GM23338 (cell line): ENCODE data around the gene TNNI3K. TPM values are rescaled to one million over a fixed set of nuclear protein-coding genes. Genes with fewer than 3 reads are reported as not detected.

Experiments
- ATAC-seq: fragments of 200-7000 bp; cut with Tn5 transposase; 3 replicates; pipeline ENCODE4 v1.9.1; 2020
- DNase-seq: peaks from one replicate; pipeline ENCODE4 v3.0.0-alpha.2; 2015; ENCODE audit warnings: low spot score
- H2AFZ ChIP-seq: fragments of 200-600 bp; sonication (generic); 2 replicates; pipeline ENCODE4 v1.8.0; 2016; ENCODE audit warnings: antibody characterized with exemption, mild to moderate bottlenecking, moderate library complexity
- H3F3A ChIP-seq: fragments of 200-600 bp; sonication (generic); replicated peaks from 2 replicates; pipeline ENCODE4 v1.8.0; 2017; ENCODE audit warnings: antibody characterized with exemption, mixed run types, low read depth
- H3K27ac ChIP-seq: fragments of 200-600 bp; sonication (generic); 2 replicates; pipeline ENCODE4 v1.6.1; 2016; ENCODE audit warnings: low read depth
- H3K27me3 ChIP-seq: fragments of 200-600 bp; sonication (generic); 2 replicates; pipeline ENCODE4 v1.8.0; 2016; ENCODE audit warnings: mild to moderate bottlenecking, mixed run types, moderate library complexity; ENCODE audit not compliant: insufficient read depth
- H3K36me3 ChIP-seq: fragments of 200-600 bp; sonication (generic); 2 replicates; pipeline ENCODE4 v1.8.0; 2016; ENCODE audit warnings: mild to moderate bottlenecking; ENCODE audit not compliant: insufficient read depth
- H3K4me1 ChIP-seq: fragments of 200-600 bp; sonication (generic); 2 replicates; pipeline ENCODE4 v1.8.0; 2016; ENCODE audit warnings: mild to moderate bottlenecking, moderate library complexity; ENCODE audit not compliant: insufficient read depth
- H3K4me2 ChIP-seq: fragments of 200-600 bp; sonication (generic); 2 replicates; pipeline ENCODE4 v1.7.1; 2017; ENCODE audit warnings: mixed run types
- H3K4me3 ChIP-seq: fragments of 200-600 bp; sonication (generic); 2 replicates; pipeline ENCODE4 v1.6.1; 2016; ENCODE audit warnings: mixed run types
- H3K79me2 ChIP-seq: fragments of 200-600 bp; sonication (generic); replicated peaks from 2 replicates; pipeline ENCODE4 v1.8.0; 2017; ENCODE audit warnings: mild to moderate bottlenecking; ENCODE audit not compliant: insufficient read depth
- H3K9me2 ChIP-seq: fragments of 200-600 bp; sonication (generic); 2 replicates; pipeline ENCODE4 v1.8.0; 2017; ENCODE audit not compliant: insufficient read depth
- H4K20me1 ChIP-seq: fragments of 200-600 bp; sonication (generic); replicated peaks from 2 replicates; pipeline ENCODE4 v1.8.0; 2017; ENCODE audit warnings: mild to moderate bottlenecking; ENCODE audit not compliant: insufficient read depth
- H3K27ac Mint-ChIP-seq: 2 replicates; pipeline ENCODE4 v1.8.0; 2020; ENCODE audit warnings: inconsistent platforms, mild to moderate bottlenecking, moderate library complexity, mixed read lengths
- H3K27me3 Mint-ChIP-seq: 3 replicates; pipeline ENCODE4 v1.8.0; 2022; ENCODE audit warnings: low read depth, mild to moderate bottlenecking, moderate library complexity, mixed read lengths, inconsistent platforms; ENCODE audit not compliant: insufficient read depth, poor library complexity
- H3K36me3 Mint-ChIP-seq: 3 replicates; pipeline ENCODE4 v1.8.0; 2021; ENCODE audit warnings: low read depth, mild to moderate bottlenecking, inconsistent platforms, moderate library complexity, mixed read lengths
- H3K4me1 Mint-ChIP-seq: 3 replicates; pipeline ENCODE4 v1.8.0; 2020; ENCODE audit warnings: mild to moderate bottlenecking, inconsistent platforms, mixed read lengths
- H3K4me3 Mint-ChIP-seq: 3 replicates; pipeline ENCODE4 v1.8.0; 2021; ENCODE audit warnings: moderate library complexity, mild to moderate bottlenecking, inconsistent platforms, mixed read lengths
- H3K9me3 Mint-ChIP-seq: 3 replicates; pipeline ENCODE4 v1.8.0; 2020; ENCODE audit warnings: moderate library complexity, mild to moderate bottlenecking, inconsistent platforms, mixed read lengths
- CREB1 ChIP-seq: fragments of 250-450 bp; sonication (Bioruptor Pico); IDR thresholded peaks from 2 replicates; pipeline ENCODE4 v1.5.0; 2020; ENCODE audit warnings: low read depth, mild to moderate bottlenecking, moderate library complexity
- CTCF ChIP-seq, 2 experiments: fragments of 200-600 bp in 1 of 2; sonication (generic) in 1 of 2; conservative IDR thresholded peaks; 2 replicates each; pipeline versions ENCODE4 v1.5.1 to v1.6.1; 2016 to 2017; ENCODE audit warnings: antibody characterized with exemption in 2 of 2, low read depth in 2 of 2, mild to moderate bottlenecking in 2 of 2, moderate library complexity in 1 of 2
- ETS1 ChIP-seq: IDR thresholded peaks from 2 replicates; pipeline ENCODE4 v1.6.1; 2016; ENCODE audit warnings: antibody characterized with exemption
- EZH2 ChIP-seq: fragments of 200-600 bp; sonication (generic); IDR thresholded peaks from one replicate; pipeline ENCODE4 v1.8.0; 2017; ENCODE audit warnings: antibody characterized with exemption, mild to moderate bottlenecking, low read depth; ENCODE audit not compliant: unreplicated experiment
- JUNB ChIP-seq: IDR thresholded peaks from one replicate; pipeline ENCODE4 v1.6.1; 2016; ENCODE audit warnings: antibody characterized with exemption; ENCODE audit not compliant: unreplicated experiment
- REST ChIP-seq: IDR thresholded peaks from one replicate; pipeline ENCODE4 v1.6.1; 2018; ENCODE audit warnings: antibody characterized with exemption; ENCODE audit not compliant: unreplicated experiment
- ZNF462 ChIP-seq: fragments of 250-450 bp; sonication (Bioruptor Pico); IDR thresholded peaks from 2 replicates; pipeline ENCODE4 v1.5.0; 2020; ENCODE audit warnings: mild to moderate bottlenecking, moderate library complexity
- polyA plus RNA-seq: library from polyadenylated mRNA; unstranded; fragments of >200 nt; fragmentation: Nextera tagmentation; extraction: Ambion mirVana; gene quantifications from 2 replicates; pipeline ENCODE4 v1.2.1, GENCODE V29; 2016
- total RNA-seq: library from RNA; depleted of rRNA; stranded (reverse); fragments of >200 nt; shearing (Covaris generic); gene quantifications from 2 replicates; pipeline ENCODE4 v1.2.3, GENCODE V29; 2014

TNNI3K gene
- total and polyA plus RNA-seq, 2 experiments from 2014 or later = not detected

- no peaks in the 10 kb centered on the region for H3K4me1 Mint-ChIP-seq
- Histone ChIP-seq H3K79me2 (no peaks in the 10 kb centered on the region), H3F3A (no peaks in the 10 kb centered on the region), H3K4me1 (no peaks in the 10 kb centered on the region), H3K27me3 (no peaks in the 10 kb centered on the region), H3K27ac (no peak overlapping the region), H3K9me2 (no peaks in the 10 kb centered on the region), H3K36me3 (no peaks in the 10 kb centered on the region), H3K4me3 (no peak overlapping the region), H3K4me2 (no peak overlapping the region), H4K20me1 (no peaks in the 10 kb centered on the region), H2AFZ (no peak overlapping the region)
- no peak overlapping the region for H3K27ac Mint-ChIP-seq
- peaks cover 1% of the 10 kb centered on the region for H3K27me3 Mint-ChIP-seq
- H3K36me3 Mint-ChIP-seq = no peaks in the 10 kb centered on the region
- TF ChIP-seq CTCF (conservative IDR thresholded peaks at IDR 0.05; ENCODE audit: low read depth in 2 of 2) (no peak), ZNF462 (CRISPR knock-in tag) (no peak), ETS1 (no peak), EZH2 (no peak), JUNB (no peak), REST (no peak), CREB1 (no peak)
- DNase-seq = no peak
- no peak for ATAC-seq
- H3K9me3 Mint-ChIP-seq = no peaks in the 10 kb centered on the region
- no peak overlapping the region for H3K4me3 Mint-ChIP-seq
Observed at GRCh38 chr1:74430342-74430934, 195.3 kb downstream of the TNNI3K start.
